Mesothelial cell of epicardium (in vitro differentiated cells): ENCODE results near the gene EPB41L5. TPM values are rescaled to one million over a fixed set of nuclear protein-coding genes. Genes with fewer than 3 reads are reported as not detected.

Experiments used
- DNase-seq, 2 experiments: peaks; one replicate each; pipeline ENCODE4 v3.0.0; 2021; ENCODE audit warnings: low spot score in 2 of 2; ENCODE audit not compliant: unreplicated experiment in 2 of 2
- H3K27ac Mint-ChIP-seq: 2 replicates; pipeline ENCODE4 v1.8.0; 2021; ENCODE audit warnings: mixed read lengths
- H3K27me3 Mint-ChIP-seq: 2 replicates; pipeline ENCODE4 v1.8.0; 2021; ENCODE audit warnings: low read depth, mixed read lengths
- H3K36me3 Mint-ChIP-seq: 2 replicates; pipeline ENCODE4 v1.8.0; 2021; ENCODE audit warnings: mixed read lengths
- H3K4me1 Mint-ChIP-seq: 2 replicates; pipeline ENCODE4 v1.8.0; 2021; ENCODE audit warnings: mixed read lengths
- H3K4me3 Mint-ChIP-seq: 2 replicates; pipeline ENCODE4 v1.8.0; 2021; ENCODE audit warnings: mild to moderate bottlenecking, moderate library complexity, mixed read lengths
- H3K9me3 Mint-ChIP-seq: 2 replicates; pipeline ENCODE4 v1.8.0; 2021; ENCODE audit warnings: mixed read lengths
- total RNA-seq: library from RNA; stranded (reverse); gene quantifications from 3 replicates; pipeline ENCODE4 v1.2.1, GENCODE V29; 2021
- TF ChIP-seq, protein P1 (sequence below): fragments of 200-600 bp; sonication (generic); IDR thresholded peaks from one replicate; pipeline ENCODE4 v1.5.0; 2021; ENCODE audit warnings: antibody characterized with exemption; ENCODE audit not compliant: unreplicated experiment

EPB41L5 gene
- total RNA-seq, 1 donor from 2014 or later = 43.4 TPM

DNA sequence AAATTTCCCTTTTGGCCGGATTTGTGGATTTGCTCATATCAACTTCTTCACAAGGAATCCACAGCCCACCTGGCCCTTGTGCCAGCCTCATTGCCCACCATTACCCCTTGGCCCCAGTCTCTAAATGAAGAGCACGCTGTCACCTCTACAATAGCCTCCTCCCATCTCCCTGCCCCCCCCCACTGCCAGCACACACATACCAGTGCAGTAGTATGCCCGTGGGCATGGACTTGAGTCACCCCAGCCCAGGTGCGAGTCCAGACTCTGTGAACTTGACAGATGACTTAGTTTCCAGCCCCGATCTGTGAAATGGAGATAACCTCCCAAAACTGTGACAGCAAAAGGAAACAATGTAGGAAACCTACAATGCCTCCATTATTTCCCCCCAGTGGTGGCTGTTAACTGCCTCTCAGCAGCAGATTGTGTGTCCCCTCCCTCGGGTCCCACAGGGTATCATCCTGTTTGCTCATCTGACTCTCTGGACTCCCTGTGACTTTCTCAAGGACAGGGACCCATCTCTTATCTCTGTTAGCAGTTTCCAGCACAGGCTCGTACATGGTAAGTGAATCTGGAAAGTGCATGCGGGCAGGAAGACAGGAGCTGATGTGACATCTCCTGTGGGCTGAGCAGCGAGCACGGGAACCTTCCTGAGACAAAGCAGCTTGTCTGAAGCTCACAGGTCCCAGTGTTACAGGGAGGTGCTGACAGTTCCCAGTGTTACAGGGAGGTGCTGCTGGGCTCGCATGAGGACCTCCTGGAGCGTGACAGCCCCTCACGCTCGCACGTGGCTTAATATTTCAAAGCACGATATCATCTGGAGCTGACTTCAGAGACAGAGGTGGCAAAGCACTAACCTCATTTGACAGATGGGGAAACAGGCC, 214.5 kb downstream of the EPB41L5 start:
- Mint-ChIP-seq H3K9me3 (no peaks in the 10 kb centered on the region), H3K4me1 (peaks cover 19% of the 10 kb centered on the region), H3K36me3 (peaks cover under 1% of the 10 kb centered on the region), H3K4me3 (no peak overlapping the region), H3K27me3 (peaks cover 33% of the 10 kb centered on the region), H3K27ac (no peak overlapping the region)
- TF ChIP-seq, protein P1, sequence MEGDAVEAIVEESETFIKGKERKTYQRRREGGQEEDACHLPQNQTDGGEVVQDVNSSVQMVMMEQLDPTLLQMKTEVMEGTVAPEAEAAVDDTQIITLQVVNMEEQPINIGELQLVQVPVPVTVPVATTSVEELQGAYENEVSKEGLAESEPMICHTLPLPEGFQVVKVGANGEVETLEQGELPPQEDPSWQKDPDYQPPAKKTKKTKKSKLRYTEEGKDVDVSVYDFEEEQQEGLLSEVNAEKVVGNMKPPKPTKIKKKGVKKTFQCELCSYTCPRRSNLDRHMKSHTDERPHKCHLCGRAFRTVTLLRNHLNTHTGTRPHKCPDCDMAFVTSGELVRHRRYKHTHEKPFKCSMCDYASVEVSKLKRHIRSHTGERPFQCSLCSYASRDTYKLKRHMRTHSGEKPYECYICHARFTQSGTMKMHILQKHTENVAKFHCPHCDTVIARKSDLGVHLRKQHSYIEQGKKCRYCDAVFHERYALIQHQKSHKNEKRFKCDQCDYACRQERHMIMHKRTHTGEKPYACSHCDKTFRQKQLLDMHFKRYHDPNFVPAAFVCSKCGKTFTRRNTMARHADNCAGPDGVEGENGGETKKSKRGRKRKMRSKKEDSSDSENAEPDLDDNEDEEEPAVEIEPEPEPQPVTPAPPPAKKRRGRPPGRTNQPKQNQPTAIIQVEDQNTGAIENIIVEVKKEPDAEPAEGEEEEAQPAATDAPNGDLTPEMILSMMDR = no peak
- no peak for DNase-seq

DNA sequence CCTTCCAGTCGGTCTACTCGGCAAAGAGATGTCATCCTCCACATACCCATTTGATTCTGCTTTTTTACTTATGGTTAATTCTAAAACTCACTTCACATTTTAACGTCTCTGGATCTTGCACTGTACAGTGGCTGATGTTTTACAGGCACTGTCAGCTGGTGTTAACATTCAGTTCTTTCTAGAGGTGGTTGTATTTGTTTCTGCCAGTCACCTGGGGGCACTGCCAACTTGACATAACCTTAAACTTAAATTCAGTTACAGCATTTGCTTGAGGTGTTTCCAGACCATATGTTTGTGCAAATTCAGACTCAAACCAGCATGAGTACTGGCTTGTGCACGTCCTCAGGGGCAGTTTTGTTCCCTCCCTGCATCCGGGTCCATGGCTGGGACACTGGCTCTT, 215.6 kb downstream of the EPB41L5 start:
- Mint-ChIP-seq H3K36me3 (no peaks in the 10 kb centered on the region), H3K9me3 (no peaks in the 10 kb centered on the region)
- TF ChIP-seq, protein P1 = no peak

More for the DNA sequence above, 215.6 kb downstream of the EPB41L5 start:
- Mint-ChIP-seq H3K4me3 (no peak overlapping the region), H3K4me1 (peaks cover 18% of the 10 kb centered on the region), H3K27ac (no peak overlapping the region), H3K27me3 (peaks cover 33% of the 10 kb centered on the region)
- no peak for DNase-seq

Other genes starting within 250 kb of the EPB41L5 start
- 27.8 to 28.6 TPM (median 27.9 TPM) in 3 replicates for gene TMEM185B, start 210.3 kb downstream of the EPB41L5 start, total RNA-seq
- gene RALB, start 239.8 kb downstream of the EPB41L5 start, total RNA-seq = 25.1 to 25.9 TPM (median 25.3 TPM) in 3 replicates